GM23248 (cell line): Measurements from ENCODE around the gene CAMTA2. TPM values are rescaled to one million over a fixed set of nuclear protein-coding genes. Genes with fewer than 3 reads are reported as not detected.

ENCODE experiments used
- DNase-seq: peaks from one replicate; pipeline ENCODE4 v3.0.0-alpha.2; 2015
- H2AFZ ChIP-seq: fragments of 200-600 bp; sonication (generic); 2 replicates; pipeline ENCODE4 v1.6.1; 2016; ENCODE audit warnings: antibody characterized with exemption
- H3F3A ChIP-seq: fragments of 200-600 bp; sonication (generic); 2 replicates; pipeline ENCODE4 v1.6.1; 2016; ENCODE audit warnings: mild to moderate bottlenecking, antibody characterized with exemption, mixed run types; ENCODE audit not compliant: insufficient read depth
- H3K27ac ChIP-seq: fragments of 200-600 bp; sonication (generic); 2 replicates; pipeline ENCODE4 v1.5.1; 2016; ENCODE audit warnings: mild to moderate bottlenecking
- H3K27me3 ChIP-seq: fragments of 200-600 bp; sonication (generic); replicated peaks from 2 replicates; pipeline ENCODE4 v1.6.1; 2016; ENCODE audit warnings: mild to moderate bottlenecking; ENCODE audit not compliant: insufficient read depth
- H3K36me3 ChIP-seq: fragments of 200-600 bp; sonication (generic); 2 replicates; pipeline ENCODE4 v1.6.1; 2016; ENCODE audit warnings: low read depth, mild to moderate bottlenecking
- H3K4me1 ChIP-seq: fragments of 200-600 bp; sonication (generic); 2 replicates; pipeline ENCODE4 v1.6.1; 2016; ENCODE audit warnings: mild to moderate bottlenecking; ENCODE audit not compliant: insufficient read depth
- H3K4me2 ChIP-seq: fragments of 200-600 bp; sonication (generic); one replicate; pipeline ENCODE4 v1.6.1; 2016; ENCODE audit warnings: mild to moderate bottlenecking; ENCODE audit not compliant: unreplicated experiment
- H3K4me3 ChIP-seq: fragments of 200-600 bp; sonication (generic); 2 replicates; pipeline ENCODE4 v1.5.1; 2016; ENCODE audit warnings: mild to moderate bottlenecking
- H3K79me2 ChIP-seq: fragments of 200-600 bp; sonication (generic); 2 replicates; pipeline ENCODE4 v1.6.1; 2016; ENCODE audit warnings: mild to moderate bottlenecking; ENCODE audit not compliant: insufficient read depth
- H3K9ac ChIP-seq: fragments of 200-600 bp; sonication (generic); 2 replicates; pipeline ENCODE4 v1.6.1; 2016; ENCODE audit warnings: mild to moderate bottlenecking
- H3K9me2 ChIP-seq: fragments of 200-600 bp; sonication (generic); 2 replicates; pipeline ENCODE4 v1.6.1; 2016; ENCODE audit warnings: mixed run types, mild to moderate bottlenecking, moderate library complexity; ENCODE audit not compliant: insufficient read depth
- H3K9me3 ChIP-seq: fragments of 200-600 bp; sonication (generic); one replicate; pipeline ENCODE4 v1.6.1; 2017; ENCODE audit warnings: low read depth
- H4K20me1 ChIP-seq: fragments of 200-600 bp; sonication (generic); 2 replicates; pipeline ENCODE4 v1.6.0; 2016; ENCODE audit not compliant: insufficient read depth
- EZH2 ChIP-seq: fragments of 200-600 bp; sonication (generic); IDR thresholded peaks from 2 replicates; pipeline ENCODE4 v1.6.1; 2018; ENCODE audit warnings: antibody characterized with exemption, mild to moderate bottlenecking; ENCODE audit not compliant: insufficient read depth, poor library complexity, severe bottlenecking
- EZH2phosphoT487 ChIP-seq: fragments of 200-600 bp; sonication (generic); IDR thresholded peaks from 2 replicates; pipeline ENCODE4 v1.6.1; 2018; ENCODE audit warnings: antibody characterized with exemption, moderate library complexity, mild to moderate bottlenecking, low read depth; ENCODE audit not compliant: insufficient read depth
- WGBS, 2 experiments: methylation state at CpG; one replicate each; pipeline ENCODE4 v1.1.6; 2015 to 2017; ENCODE audit warnings: low lambda C conversion rate in 2 of 2, low coverage in 1 of 2; ENCODE audit errors: missing lambda C conversion rate in 2 of 2; 5-methylcytosine and 5-hydroxymethylcytosine counted together
- in situ Hi-C: fragments of 300-500 bp; cut with MboI; formaldehyde crosslinking; loops from 2 replicates; pipeline ENCODE4 v1.15.0; 2020
- polyA plus RNA-seq: library from polyadenylated mRNA; unstranded; fragments of >200 nt; fragmentation: Nextera tagmentation; extraction: Ambion mirVana; gene quantifications from 2 replicates; pipeline ENCODE4 v1.2.1, GENCODE V29; 2016
- total RNA-seq: library from RNA; depleted of rRNA; stranded (reverse); fragments of >200 nt; shearing (Covaris generic); gene quantifications from 2 replicates; pipeline ENCODE4 v1.2.3, GENCODE V29; 2014

The CAMTA2 gene
- total and polyA plus RNA-seq, 2 experiments from 2014 or later = 10.1 to 28.8 TPM

DNA sequence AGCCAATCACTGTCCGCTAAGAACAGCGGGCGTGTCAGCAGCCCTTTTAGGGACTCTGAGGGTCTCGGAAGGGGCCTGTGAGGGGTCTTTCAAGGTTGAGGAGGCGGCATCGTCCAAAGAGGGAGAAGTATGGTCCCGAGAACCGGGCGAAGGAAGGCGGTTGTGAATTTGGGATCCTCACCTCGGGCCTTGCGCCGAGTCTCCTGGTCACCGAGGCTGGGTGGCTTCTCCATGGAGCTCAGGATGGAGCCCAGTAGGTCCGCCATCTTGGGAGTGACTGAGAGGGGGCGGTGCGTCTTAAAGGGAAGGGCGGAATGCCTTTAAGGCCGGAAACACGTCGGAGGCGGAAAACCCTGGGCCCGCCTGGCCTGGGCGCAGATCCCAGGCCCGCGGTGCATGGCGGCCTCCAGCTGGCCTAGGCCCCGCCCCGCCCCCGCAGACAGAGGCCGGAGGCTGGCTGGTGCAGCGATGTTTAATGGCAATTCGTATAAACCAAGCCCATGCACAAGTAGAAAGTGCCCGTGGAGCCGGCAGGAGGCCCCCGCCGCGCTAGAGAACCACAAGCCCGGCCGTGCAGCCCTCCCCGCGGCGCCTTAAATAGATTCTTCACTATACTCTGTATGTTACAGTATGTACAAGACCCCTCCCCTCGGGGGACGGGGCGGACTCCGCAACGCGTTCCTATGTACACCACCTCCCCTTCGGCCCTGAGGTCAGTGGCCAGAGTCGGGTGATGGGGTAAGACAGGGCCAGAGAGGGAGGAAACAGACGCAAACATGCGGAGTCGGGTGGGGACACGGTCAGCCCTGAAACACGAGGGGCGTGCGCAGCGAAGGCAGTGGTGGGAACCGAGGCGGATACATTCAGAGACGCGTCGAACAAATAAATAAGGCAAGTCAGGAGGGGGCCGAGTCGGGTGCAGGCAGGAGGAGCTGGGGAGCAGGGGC lies 19.7 kb downstream of the CAMTA2 start, which contains the start of gene SPAG7:
Gene SPAG7 (minus strand): TSS at position 279 of the 947 bp plus-strand sequence. CDS start 13 bp downstream, at position 266.
- no peaks in the 10 kb centered on the region for H3K36me3 ChIP-seq
- H3K9me2 ChIP-seq = no peaks in the 10 kb centered on the region
- peak within 1 kb of the TSS; percentile 85 for H3K4me3 ChIP-seq
- peaks cover 24% of the 10 kb centered on the region for H3K4me1 ChIP-seq
- peaks cover 24% of the 10 kb centered on the region for H3K79me2 ChIP-seq
- DNase-seq = peak; percentile 97
- H3K4me2 ChIP-seq = peak within 1 kb of the TSS; percentile 96
- H3K27me3 ChIP-seq = no peaks in the 10 kb centered on the region
- H3K9me3 ChIP-seq = no peaks in the 10 kb centered on the region
- H3F3A ChIP-seq = peaks cover 45% of the 10 kb centered on the region
- H2AFZ ChIP-seq = peak within 1 kb of the TSS; percentile 55
- 3 to 4% methylated on average over 62 to 66 of the region's 66 CpGs for WGBS, 2 experiments
- peak within 1 kb of the TSS; percentile 96 for H3K27ac ChIP-seq
- in situ Hi-C loops = no loop called here
- TF ChIP-seq EZH2 (no peak), EZH2phosphoT487 (no peak)
- H4K20me1 ChIP-seq = no peaks in the 10 kb centered on the region
- H3K9ac ChIP-seq = peak within 1 kb of the TSS; percentile 91

- Histone ChIP-seq H3K4me2 (peak overlapping the region; percentile 96), H3K27ac (peak overlapping the region; percentile 96), H3F3A (peaks cover 45% of the 10 kb centered on the region), H3K9me2 (no peaks in the 10 kb centered on the region), H3K27me3 (no peaks in the 10 kb centered on the region), H3K79me2 (peaks cover 24% of the 10 kb centered on the region), H3K4me3 (peak overlapping the region; percentile 85), H3K4me1 (peaks cover 24% of the 10 kb centered on the region), H4K20me1 (no peaks in the 10 kb centered on the region), H2AFZ (0 out of 2 replicates have a peak overlapping the region, but pooled peaks have one; percentile 8), H3K36me3 (no peaks in the 10 kb centered on the region), H3K9me3 (no peaks in the 10 kb centered on the region), H3K9ac (peak overlapping the region; percentile 91)
- WGBS, 2 experiments = 1 to 2% methylated on average over 40 to 41 of the region's 42 CpGs
- in situ Hi-C loops = no loop called here
- TF ChIP-seq EZH2phosphoT487 (no peak), EZH2 (no peak)
- peak; percentile 99 for DNase-seq
These were observed 20.5 kb downstream of the CAMTA2 start for GRCh38 chr17:4966844-4967538.

- in situ Hi-C loops = no loop called here
- Histone ChIP-seq H3F3A (peaks cover 36% of the 10 kb centered on the region), H2AFZ (no peak overlapping the region), H3K9me2 (no peaks in the 10 kb centered on the region), H4K20me1 (no peaks in the 10 kb centered on the region), H3K9ac (no peak overlapping the region), H3K4me3 (no peak overlapping the region), H3K27me3 (no peaks in the 10 kb centered on the region), H3K4me2 (no peak overlapping the region), H3K9me3 (no peaks in the 10 kb centered on the region), H3K36me3 (peaks cover 7% of the 10 kb centered on the region; the same call in 1 of the 2 replicates), H3K4me1 (peaks cover 24% of the 10 kb centered on the region), H3K27ac (peak overlapping the region; percentile 90), H3K79me2 (peaks cover 24% of the 10 kb centered on the region)
- WGBS, 2 experiments = 97 to 98% methylated on average over 15 of the region's 15 CpGs
- TF ChIP-seq EZH2 (no peak), EZH2phosphoT487 (no peak)
- no peak for DNase-seq
These were observed 22.0 kb downstream of the CAMTA2 start for GRCh38 chr17:4965311-4965986.
